Hematopoietic multipotent progenitor cell treated with erythropoietin and hydrocortisone succinate and interleukin-3 and kit ligand, for 15 days (in vitro differentiated cells): ENCODE measurements around the gene KLK8.
"Not testable (repeated sequence)": the region's sequence is repeated elsewhere in the genome, so short reads cannot be mapped to it uniquely, and the experiment has no call there.

ENCODE experiments used
- DNase-seq: peaks from one replicate; pipeline ENCODE4 v3.0.0-alpha.2; 2015; ENCODE audit warnings: low spot score

Gene KLK8

GRCh38 chr19:51018745-51019543 lies 17.5 kb upstream of the KLK8 start:
- DNase-seq = no peak

- DNase-seq = peak; percentile 60
Observed at GRCh38 chr19:51016798-51017683, 15.6 kb upstream of the KLK8 start.

GRCh38 chr19:51015691-51016267 lies 14.4 kb upstream of the KLK8 start:
- DNase-seq = no peak

- no peak for DNase-seq
Observed at GRCh38 chr19:51014242-51014641, 12.8 kb upstream of the KLK8 start.

- DNase-seq = no peak
Observed at GRCh38 chr19:51012661-51013190, 11.3 kb upstream of the KLK8 start.

GRCh38 chr19:51010066-51010795 lies 8.8 kb upstream of the KLK8 start:
- DNase-seq = no peak

GRCh38 chr19:51009061-51009891 lies 7.9 kb upstream of the KLK8 start:
- no peak for DNase-seq

GRCh38 chr19:51007488-51007887 lies 6.1 kb upstream of the KLK8 start:
- DNase-seq = no peak

GRCh38 chr19:51006406-51006805 lies 5.0 kb upstream of the KLK8 start:
- no peak for DNase-seq

- no peak for DNase-seq
Observed at GRCh38 chr19:51005248-51005647, 3.8 kb upstream of the KLK8 start.

GRCh38 chr19:51003316-51003715 lies 1.9 kb upstream of the KLK8 start:
- DNase-seq = no peak

GRCh38 chr19:51002542-51003311 lies 1.3 kb upstream of the KLK8 start:
- peak; percentile 59 for DNase-seq

- no peak for DNase-seq
Observed at GRCh38 chr19:51002089-51002532, 707 bp upstream of the KLK8 start.

- no peak for DNase-seq
Observed at GRCh38 chr19:51000981-51001380, 423 bp downstream of the KLK8 start.

- no peak for DNase-seq
Observed at GRCh38 chr19:51000426-51000825, 978 bp downstream of the KLK8 start.

- no peak for DNase-seq
Observed at GRCh38 chr19:50998686-50999085, 2.7 kb downstream of the KLK8 start.

GRCh38 chr19:50998061-50998460 lies 3.3 kb downstream of the KLK8 start:
- DNase-seq = no peak

GRCh38 chr19:50994129-50994528 lies 7.3 kb downstream of the KLK8 start:
- no peak for DNase-seq

GRCh38 chr19:50992666-50993035 lies 8.8 kb downstream of the KLK8 start:
- no peak for DNase-seq

- not testable (repeated sequence) for DNase-seq
Observed at GRCh38 chr19:50984416-50984815, 17.0 kb downstream of the KLK8 start.
